NCI-H1417 (cell line): Measurements from ENCODE around the gene PLAGL1.

Source experiments
- DNase-seq, 3 experiments: peaks; one replicate each; lab custom pipeline; 2025; lab: John Stamatoyannopoulos, UW

The PLAGL1 gene

DNA sequence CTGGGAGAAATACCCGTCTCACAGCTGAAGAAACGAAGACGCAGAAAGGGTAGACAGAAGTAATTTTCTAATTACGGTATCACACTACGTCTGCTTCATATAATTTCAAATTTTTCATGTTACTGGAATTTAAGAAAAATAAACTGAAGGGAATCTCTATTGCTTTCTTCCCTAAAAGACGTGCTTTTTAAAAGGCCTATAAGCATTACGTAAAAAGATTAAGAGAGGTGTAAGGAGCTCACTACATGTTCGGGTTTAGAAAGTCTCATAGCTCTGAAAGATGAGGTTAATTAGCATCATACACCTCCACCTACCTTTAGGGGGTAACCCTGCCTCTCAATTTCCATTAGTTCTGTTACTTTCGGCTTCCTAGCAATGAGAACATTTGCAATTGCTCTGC lies 787 bp upstream of the PLAGL1 start:
- DNase-seq: no peak

DNA sequence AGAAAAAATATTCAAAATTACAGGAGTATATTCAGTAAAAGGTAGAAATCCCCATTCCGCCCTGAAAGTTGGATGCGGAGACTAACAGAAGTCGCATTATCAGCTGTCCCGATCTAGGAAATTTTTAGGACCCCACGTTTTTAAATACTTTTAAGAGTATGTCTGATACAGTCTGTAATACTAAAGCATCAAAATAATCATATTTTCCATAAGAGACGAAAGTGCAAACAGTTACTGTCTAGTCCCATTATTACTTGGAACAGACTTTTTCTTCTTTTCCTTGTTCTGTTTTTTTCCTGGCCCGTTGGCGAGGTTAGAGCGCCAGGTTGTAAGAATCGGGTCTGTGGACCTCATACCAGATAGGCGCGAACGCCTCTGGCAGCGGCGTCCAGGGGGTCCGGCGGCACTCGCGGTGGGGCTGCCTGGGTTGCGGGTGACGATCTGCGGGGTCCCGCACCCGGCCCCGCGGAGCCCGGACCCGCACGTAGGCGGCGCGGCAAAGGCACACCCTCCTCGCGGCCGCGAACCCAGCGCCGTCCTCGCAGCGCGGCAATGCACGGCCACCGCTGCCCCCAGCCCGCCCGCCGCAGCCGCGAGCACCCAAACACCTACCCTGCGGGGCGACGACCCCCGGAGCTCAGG lies 460 bp downstream of the PLAGL1 start:
- DNase-seq: peak in 2 of 3 experiments; percentile 47 to 59

DNA sequence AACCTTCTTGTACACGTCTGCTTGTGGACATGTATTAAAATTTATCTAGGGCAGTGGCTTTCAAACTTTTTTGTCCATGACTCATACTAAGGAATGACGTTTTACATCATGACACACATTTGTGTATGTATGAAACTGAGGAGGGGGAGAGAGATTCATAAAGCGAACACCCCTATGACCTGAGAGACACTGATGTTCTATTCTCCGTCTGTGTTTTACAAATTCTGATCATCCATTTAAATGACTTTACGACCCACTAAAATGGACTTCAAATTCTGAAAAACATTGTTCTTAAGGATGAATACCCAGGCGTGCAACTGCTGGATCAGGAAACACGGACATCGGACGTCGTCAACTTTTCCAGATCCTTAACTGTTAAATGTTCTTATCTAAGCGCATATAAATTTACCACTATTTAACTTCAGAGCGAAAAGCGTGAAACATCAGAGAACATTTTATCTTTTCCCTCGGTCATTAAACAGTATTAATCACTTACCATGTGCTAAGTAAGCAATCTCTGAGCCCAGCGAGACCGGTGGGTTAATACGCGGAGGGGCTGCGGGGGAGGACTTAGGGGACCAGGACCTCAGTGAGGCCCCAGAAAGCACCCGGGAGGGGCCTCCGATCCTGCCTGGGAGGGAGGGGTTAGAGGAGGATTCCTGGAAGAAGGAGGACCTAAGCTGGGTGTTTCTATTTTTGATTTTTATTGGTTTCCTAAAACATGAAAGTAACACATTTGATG lies 1.2 kb downstream of the PLAGL1 start:
- DNase-seq: no peak

DNA sequence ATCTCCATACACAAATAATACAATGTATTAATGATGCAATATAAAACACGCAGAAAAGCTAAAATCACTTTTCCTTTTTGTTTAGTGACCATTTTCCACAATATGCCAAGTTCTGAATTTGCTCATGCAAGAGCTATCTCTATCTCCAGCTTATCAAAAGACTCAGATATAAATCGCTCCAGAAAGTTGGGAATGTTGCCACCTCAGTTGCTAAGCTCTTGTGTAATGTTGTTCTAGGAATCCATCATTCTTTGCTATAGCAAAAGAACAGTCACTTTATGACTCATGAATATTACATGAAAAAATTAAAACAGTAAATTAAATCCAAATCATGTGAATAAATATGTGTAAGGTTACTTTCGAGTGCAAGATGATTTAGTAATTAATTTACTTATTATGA lies 8.7 kb downstream of the PLAGL1 start:
- no peak for DNase-seq

DNA sequence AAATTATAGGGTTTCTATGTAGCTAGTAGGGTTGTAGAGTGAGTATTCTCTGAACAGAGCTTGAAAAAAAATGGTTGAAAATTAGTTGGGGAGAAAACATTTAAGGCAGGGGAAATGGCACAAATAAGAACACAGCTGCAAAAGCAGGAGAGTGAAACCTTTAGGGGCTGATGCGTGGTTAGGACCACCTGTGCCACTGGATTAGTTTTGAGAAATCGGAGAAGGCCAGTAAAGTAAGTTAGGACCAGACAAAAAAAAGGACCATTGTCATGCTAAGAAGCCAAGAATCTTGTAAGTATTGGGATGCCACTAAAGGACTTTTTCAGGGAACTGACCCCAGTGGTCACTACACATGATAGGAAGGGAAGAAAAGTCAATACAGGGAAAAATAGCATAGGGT lies 9.4 kb downstream of the PLAGL1 start:
- no peak for DNase-seq

DNA sequence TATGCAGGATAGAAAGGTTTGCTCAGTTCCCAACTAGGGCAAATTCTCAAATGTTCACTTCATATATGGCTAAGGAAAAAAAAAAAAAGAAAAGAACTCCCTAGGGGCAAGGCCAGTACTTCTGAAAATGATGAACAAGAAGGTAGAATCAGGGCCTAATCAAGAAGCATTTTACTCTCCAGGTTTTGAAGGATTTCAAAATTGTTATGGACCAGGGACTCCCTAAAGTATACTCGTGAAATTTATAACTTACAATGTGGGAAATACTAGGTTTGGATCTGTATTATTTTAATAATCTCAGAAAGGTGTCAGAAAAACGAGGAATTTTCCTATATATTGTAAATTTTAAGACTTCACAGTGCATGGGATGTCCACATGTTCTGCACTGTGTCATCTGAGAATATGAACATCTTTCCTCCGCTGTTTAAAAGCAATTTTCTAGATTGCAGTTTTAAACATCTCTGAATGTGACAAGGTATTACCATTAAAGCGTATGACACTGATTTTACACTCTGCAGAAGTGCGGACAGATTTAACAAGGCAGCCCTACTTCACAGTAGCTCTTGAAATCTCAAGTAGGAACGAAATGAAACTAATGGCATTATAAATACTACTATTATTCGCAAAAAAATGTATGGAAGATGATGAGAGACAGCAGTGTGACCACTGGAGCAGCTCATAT lies 14.0 kb downstream of the PLAGL1 start:
- DNase-seq: no peak

DNA sequence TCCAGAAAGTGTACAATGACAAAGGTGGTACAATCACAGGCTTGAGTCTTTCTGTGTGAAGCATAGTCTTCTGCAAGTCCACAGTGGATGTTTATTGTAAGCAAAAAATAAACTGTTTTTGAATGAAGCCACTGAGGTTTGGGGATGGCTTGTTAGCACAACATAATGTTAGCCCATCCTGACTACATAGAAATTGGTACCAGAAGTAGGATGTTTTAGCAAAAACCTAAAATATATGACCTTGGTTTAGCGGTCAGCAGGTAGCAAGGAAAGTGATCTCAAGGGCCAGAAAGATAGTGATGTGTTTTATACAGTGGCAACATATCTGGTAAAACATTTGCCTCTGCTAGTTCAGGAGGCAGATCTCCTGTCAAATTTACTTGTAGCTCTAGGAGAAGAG lies 15.8 kb downstream of the PLAGL1 start:
- DNase-seq: no peak

DNA sequence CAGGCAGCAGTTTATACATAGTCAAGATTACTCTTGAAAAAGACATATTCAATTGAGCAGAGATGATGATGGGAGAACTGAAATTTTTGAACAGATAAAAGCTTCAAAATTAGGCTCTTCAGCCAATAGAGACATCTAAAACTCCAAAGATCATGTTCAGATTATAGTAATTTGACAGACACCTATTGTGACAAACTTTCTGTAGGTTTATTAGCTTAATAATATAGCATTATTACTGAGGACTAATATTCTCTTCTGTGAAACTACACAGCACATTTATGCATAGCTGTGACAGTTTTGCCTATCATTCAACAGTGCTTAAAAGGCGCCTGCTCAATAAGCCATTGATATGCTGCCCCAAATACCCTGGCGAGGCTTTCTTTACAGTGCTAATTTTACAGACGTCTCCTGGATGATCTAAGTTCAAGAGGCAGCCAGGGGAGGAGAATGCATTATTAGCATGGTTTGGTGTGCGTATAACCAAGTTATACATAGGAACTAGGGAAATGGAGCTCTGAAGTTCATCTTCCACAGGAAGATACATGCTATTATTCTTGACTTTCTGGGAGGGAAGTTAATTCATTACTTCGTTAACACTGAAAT lies 21.5 kb downstream of the PLAGL1 start:
- DNase-seq: no peak

DNA sequence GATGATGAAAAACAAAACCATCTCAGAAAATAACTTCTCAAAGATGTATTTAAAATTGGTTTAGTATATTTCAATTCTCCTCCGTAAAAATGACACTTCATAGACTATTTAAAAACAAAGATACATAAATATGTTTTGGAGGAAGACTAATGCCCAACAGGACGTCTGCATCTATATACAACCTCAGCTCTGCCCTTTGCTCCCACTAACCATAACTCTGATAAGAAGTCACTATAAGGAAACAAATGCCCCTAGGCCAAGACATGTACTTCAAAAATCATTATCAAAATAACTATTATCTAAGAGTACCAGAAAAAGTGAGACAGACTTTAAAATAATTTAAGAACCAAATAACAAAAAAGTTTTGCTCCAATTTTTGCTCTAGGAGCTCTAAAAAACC lies 23.4 kb downstream of the PLAGL1 start:
- no peak for DNase-seq

DNA sequence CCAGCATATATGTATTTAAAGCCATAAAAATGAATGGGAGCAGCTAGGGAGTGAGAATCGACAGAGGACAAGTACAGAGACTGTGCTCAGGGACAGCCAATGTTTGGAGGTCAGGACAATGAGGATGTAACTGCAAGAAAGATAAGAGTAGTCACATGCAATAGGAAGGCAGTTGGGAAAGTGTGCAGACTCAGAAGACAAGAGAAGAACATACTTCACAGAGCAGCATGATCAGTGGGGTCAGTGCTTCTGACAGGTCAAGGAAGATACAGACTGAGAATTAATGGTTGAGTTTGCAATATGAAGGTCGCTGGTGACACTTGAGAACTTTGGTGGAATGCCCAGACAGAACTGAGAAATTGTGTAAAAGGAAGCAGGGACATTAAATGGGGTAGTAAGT lies 25.1 kb downstream of the PLAGL1 start:
- DNase-seq: no peak

DNA sequence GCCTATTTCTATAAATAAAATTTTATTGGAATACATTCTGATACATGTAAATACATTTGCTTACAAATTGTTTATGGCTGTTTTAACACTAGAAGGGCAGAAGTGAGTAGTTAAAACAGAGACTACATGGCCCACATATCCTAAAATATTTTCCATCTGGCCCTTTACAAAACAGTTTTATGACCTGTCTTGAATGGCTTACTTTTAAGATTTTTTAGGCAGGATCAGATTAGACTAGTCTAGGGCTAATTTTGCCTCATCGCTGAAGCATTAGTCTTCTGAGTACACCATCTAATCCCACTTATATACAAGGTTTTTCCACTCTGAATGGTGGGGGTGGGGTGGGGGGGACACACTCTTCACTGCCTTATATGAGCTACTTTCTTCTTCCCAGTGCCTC lies 27.1 kb downstream of the PLAGL1 start:
- no peak for DNase-seq

DNA sequence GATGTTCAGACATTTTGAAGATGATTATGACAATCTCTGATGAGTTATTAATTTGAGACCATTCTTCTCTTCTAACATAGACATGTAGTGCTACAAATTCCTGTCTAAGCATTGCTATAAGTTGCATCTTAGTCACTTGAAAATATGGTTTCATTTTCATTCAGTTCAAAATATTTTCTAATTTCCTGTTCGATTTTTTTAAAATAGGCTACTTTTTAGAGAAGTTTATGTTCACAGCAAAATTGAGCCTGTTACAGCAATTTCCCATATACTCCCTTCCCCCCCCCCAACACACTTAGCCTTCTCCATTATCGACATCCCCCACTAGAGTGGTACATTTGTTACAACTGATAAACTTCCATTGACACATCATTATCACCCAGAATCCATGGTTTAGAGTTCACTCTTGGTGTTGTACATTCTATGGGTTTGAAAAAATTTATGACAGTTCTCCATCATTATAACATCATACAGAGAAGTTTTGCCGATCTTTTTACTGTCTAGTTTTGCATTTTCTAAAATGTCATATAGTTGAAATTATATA lies 31.2 kb downstream of the PLAGL1 start:
- no peak for DNase-seq

DNA sequence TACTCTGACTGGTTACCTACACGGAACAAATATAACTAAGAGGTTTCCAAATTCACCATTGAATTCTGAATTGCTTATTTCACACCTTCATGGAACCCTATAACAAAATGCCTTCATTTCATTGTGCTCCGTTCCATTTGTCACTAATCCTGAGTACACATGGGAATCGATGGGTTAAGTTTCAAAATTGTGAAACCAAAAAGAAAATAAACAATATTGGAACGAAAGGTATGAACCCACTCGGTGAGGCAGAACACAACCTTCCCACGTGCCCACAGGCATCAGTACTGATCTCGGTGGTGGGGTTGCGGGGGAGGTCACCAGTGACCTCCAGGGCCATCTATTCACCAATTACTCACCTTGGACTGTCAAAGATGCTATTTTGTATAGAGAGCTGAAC lies 34.0 kb downstream of the PLAGL1 start:
- no peak for DNase-seq

DNA sequence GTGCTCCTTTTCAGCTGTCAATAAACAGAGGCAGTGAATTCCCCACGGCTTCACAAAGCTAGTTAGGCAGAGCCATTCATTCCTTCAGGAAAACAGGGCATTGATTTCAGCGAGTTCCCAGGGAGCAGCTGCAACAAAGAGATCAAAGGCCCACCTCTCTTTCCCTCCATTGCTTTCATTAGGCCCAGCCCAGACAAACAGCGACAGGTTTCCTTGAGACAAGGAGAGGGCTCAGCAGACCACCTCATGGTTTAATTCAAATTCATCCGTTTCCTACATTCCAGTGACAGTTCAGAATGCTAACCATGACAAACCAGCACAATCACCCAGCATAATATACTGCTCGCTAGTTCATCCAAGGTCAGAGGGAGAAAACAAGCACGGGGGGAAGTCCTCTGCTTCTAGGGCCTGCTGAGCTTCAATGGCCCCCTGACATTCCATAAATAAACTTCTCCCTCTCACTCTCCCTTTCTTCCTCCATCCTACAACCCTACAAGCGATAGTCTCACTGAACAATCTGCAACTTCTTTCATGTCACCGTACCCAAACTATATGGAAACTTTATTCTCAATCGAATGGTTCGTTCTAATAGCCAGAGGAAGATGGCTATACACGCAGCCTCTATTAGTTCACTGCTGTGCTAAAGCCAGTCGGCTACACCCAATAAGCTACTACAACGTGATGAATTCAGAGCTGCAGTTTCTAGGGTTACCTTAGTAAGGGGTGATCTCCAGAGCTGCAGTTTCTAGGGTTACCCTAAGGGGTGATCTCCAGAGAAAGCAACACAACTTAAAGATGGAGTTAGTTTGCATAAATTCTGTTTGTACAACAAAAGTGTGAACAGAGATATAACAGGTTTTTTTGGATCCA lies 34.7 kb downstream of the PLAGL1 start:
- DNase-seq: no peak

DNA sequence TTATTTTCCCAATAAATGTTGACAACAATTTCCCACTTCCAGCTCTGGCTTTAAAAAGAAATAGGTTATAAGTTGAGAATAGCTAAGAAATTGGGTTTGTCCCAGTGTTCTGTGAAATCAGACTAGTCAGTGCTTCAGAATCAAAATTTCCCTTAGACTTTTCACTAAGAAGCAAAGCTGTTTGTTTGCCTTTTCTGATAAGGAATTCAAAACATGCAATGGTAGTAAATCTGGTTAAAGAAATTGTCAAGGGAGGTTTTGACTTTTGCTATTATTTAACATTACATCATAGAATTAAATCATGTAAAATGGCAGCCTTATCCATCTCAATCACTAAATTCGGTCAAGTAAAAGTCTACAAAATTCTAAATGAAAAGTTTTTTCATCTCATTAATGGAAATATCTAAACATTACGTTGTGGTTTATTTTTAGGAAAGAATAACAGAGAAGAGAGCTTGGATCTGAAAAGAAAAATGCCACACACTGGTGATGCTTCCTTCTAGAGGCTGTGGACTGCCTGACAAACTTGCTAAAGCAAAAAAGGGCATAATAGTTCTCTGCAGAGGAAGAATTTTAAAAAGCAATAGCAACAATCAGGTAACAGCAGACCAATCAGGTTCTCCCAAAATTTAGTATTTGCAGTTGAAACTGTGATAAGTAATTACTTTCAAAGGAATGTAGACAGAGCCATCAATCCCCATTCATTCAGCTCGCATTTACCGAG lies 36.4 kb downstream of the PLAGL1 start:
- peak in 1 of 3 experiments; percentile 17 for DNase-seq

DNA sequence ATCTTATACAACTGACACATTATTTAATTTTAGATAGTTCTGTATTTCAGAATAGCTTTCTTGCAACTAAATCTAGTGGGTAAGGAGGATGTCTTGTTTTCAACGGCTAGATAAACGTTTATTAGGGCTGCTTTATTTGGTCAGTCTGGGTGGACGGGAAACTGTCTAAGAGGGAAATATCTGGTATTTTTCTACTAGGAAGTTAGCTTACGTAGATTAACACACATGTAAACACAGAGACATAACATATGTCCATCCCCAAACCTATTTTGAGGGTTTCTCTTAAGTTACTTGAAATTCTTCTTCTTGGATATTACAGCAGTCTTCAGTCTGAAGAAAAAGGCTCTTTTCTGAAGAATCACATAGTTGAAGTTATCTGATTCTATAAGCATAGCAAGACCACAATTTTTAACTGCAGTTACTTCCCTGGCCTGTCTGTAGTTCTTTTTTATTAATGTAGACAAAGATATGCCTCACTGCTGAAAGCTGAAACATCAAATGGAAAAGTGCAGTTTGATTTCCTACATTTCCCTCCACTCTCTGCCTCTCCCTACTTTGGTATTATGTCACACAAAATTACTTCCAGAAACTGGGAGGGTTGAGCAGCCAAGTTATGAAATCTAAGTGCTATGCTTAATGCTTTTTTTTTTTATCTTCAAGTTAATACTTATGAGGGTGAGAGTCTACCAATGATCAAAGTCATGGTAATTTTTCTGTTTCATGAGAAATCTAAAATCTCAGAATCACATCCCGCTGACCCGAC lies 37.4 kb downstream of the PLAGL1 start:
- DNase-seq: no peak

DNA sequence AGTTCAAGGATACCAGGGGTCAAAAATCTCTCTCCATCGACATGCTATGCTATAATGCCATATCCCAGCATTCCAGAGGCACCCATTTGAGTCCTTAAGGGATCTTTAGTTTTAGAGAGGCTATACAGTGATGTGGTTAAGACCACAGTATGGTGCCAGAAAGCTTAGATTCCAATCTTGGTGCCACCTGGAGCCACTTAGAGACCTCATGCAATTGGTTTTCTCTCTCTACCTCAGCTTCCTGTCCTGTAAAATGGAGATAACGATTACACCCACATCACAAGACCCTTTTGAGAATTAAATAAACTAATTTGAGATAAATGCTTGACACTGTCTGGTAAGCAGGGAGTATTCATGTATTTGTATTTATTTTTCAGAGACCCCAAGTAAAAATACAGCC lies 39.0 kb downstream of the PLAGL1 start:
- no peak for DNase-seq

DNA sequence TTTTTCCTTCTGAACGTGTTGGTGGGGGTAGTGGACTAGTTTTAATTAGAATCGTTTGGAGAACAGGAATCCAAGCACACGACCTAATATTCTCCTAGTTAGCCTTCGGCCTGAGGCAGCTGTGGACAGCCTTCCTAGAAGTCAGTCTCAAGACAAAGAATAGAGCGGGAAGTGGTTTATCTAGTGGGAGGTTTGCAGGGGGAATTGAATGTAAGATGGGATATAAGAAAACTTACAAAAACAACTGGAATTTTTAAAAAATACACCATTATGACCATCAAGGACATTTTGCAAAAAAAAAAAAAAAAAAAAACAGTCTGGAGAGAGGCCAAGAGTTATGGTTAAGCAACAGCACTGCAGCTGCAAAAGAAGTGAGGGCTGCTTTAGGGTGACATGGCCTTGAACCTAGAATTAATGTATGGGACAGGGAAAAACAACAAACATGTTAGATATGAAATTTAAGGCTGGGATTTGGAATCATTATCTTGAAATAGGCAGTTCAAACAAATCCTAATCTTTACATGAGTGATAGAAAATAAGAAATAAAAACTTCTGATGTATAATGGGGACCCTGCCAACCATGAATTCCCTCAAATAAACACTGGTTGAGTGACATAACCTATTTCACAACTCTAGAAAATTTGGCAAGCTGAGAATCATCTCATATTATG lies 40.2 kb downstream of the PLAGL1 start:
- DNase-seq: no peak

DNA sequence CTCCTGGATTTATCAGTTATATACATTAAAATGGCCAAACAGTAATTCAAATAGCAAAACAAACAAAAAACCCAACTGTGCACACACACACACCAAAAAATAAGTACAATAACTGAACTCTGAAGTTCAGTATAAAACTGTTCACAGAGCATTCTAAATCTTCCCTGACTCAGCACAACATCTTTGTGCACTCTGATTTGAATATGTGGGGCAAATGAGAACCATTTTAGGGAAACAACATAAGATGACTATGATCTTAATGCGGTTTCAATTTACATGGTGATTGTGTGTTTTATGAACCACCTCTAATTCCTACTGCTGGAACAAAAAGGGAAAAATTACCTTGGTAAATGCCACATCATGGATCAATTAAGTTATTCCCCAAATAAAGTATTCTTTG lies 41.7 kb downstream of the PLAGL1 start:
- no peak for DNase-seq
